IMR-90 (cell line): ENCODE data around the gene TSBP1. TPM values are rescaled to one million over a fixed set of nuclear protein-coding genes. Genes with fewer than 3 reads are reported as not detected.

Source experiments
- ATAC-seq: fragments of 200-7000 bp; cut with Tn5 transposase; 2 replicates; pipeline ENCODE4 v1.9.1; 2020; ENCODE audit warnings: low read depth, mild to moderate bottlenecking, moderate library complexity
- BruUV-seq: library from RNA; stranded (reverse); fragments of 400-500 nt; replicated peaks from 2 replicates; lab custom pipeline; 2021; lab: Mats Ljungman, UMichigan
- CTCF ChIA-PET: fragments of 300-600 bp; formaldehyde crosslinking; extraction: SDS; loops from one replicate; lab custom pipeline; 2021; ENCODE audit warnings: antibody characterized with exemption; lab: Yijun Ruan, JAX
- POLR2A ChIA-PET: fragments of 300-600 bp; sonication (Branson Sonifier 250); formaldehyde crosslinking; loops from one replicate; lab custom pipeline; 2022; ENCODE audit warnings: antibody characterized with exemption; ENCODE audit not compliant: unreplicated experiment; lab: Charles Lee
- DNase-seq: peaks from one replicate; pipeline ENCODE4 v3.0.0; 2013
- H2AFZ ChIP-seq: replicated peaks from 2 replicates; pipeline ENCODE3; 2013; ENCODE audit warnings: low read length, mild to moderate bottlenecking; ENCODE audit not compliant: poor library complexity
- H2AK5ac ChIP-seq: 2 replicates; pipeline ENCODE4 v1.6.1; 2013; ENCODE audit warnings: low read depth, low read length, inconsistent platforms
- H2AK9ac ChIP-seq: replicated peaks from 2 replicates; pipeline ENCODE3; 2013; ENCODE audit warnings: mild to moderate bottlenecking, low read depth, low read length, moderate library complexity; ENCODE audit not compliant: poor library complexity
- H2BK120ac ChIP-seq: 2 replicates; pipeline ENCODE4 v1.6.1; 2013; ENCODE audit warnings: low read depth, low read length, inconsistent platforms
- H2BK15ac ChIP-seq: 3 replicates; pipeline ENCODE4 v1.6.1; 2013; ENCODE audit warnings: low read depth, low read length, inconsistent platforms
- H2BK20ac ChIP-seq: 2 replicates; pipeline ENCODE4 v1.6.1; 2013; ENCODE audit warnings: low read depth, mild to moderate bottlenecking, inconsistent platforms, low read length, moderate library complexity
- H2BK5ac ChIP-seq: 2 replicates; pipeline ENCODE4 v1.6.1; 2013; ENCODE audit warnings: mild to moderate bottlenecking, low read depth, low read length, inconsistent platforms; ENCODE audit not compliant: poor library complexity, severe bottlenecking
- H3K14ac ChIP-seq: replicated peaks from 2 replicates; pipeline ENCODE4 v1.6.1; 2013; ENCODE audit warnings: low read depth, low read length, inconsistent platforms
- H3K18ac ChIP-seq: 2 replicates; pipeline ENCODE4 v1.6.1; 2013; ENCODE audit warnings: low read depth, low read length, control low read depth
- H3K23ac ChIP-seq: 2 replicates; pipeline ENCODE4 v1.6.1; 2013; ENCODE audit warnings: low read depth, low read length, inconsistent platforms
- H3K27ac ChIP-seq: 2 replicates; pipeline ENCODE4 v1.5.1; 2013; ENCODE audit warnings: mild to moderate bottlenecking, control low read depth, low read length; ENCODE audit not compliant: insufficient read depth
- H3K27me3 ChIP-seq: 2 replicates; pipeline ENCODE4 v1.6.1; 2013; ENCODE audit warnings: low read length; ENCODE audit not compliant: control insufficient read depth, insufficient read depth
- H3K36me3 ChIP-seq: 2 replicates; pipeline ENCODE4 v1.6.1; 2013; ENCODE audit warnings: low read length, mixed read lengths; ENCODE audit not compliant: control insufficient read depth, insufficient read depth
- H3K4ac ChIP-seq: 2 replicates; pipeline ENCODE4 v1.6.1; 2013; ENCODE audit warnings: low read depth, low read length, inconsistent platforms
- H3K4me1 ChIP-seq: 2 replicates; pipeline ENCODE4 v1.6.1; 2013; ENCODE audit warnings: low read length, mixed read lengths; ENCODE audit not compliant: control insufficient read depth, insufficient read depth
- H3K4me2 ChIP-seq: 2 replicates; pipeline ENCODE4 v1.6.1; 2013; ENCODE audit warnings: low read depth, mild to moderate bottlenecking, control low read depth, low read length, moderate library complexity
- H3K4me3 ChIP-seq: 2 replicates; pipeline ENCODE4 v1.5.1; 2013; ENCODE audit warnings: low read depth, mild to moderate bottlenecking, control low read depth, low read length, moderate library complexity; ENCODE audit not compliant: insufficient read depth
- H3K56ac ChIP-seq: 2 replicates; pipeline ENCODE4 v1.6.1; 2013; ENCODE audit warnings: low read length, inconsistent platforms; ENCODE audit not compliant: insufficient read depth; ENCODE audit errors: extremely low read depth
- H3K79me1 ChIP-seq, 2 experiments: 2 replicates each; pipeline ENCODE4 v1.6.1; 2013; ENCODE audit warnings: low read length in 2 of 2, inconsistent platforms in 1 of 2, low read depth in 1 of 2
- H3K9ac ChIP-seq: 2 replicates; pipeline ENCODE4 v1.6.1; 2013; ENCODE audit warnings: low read depth, low read length, control low read depth
- H3K9me1 ChIP-seq: 2 replicates; pipeline ENCODE4 v1.6.1; 2013; ENCODE audit warnings: low read length, inconsistent platforms; ENCODE audit not compliant: insufficient read depth
- H3K9me3 ChIP-seq: 2 replicates; pipeline ENCODE4 v1.6.1; 2013; ENCODE audit warnings: low read length; ENCODE audit not compliant: control insufficient read depth, insufficient read depth
- H4K20me1 ChIP-seq: 2 replicates; pipeline ENCODE4 v1.6.1; 2013; ENCODE audit warnings: low read length, inconsistent platforms; ENCODE audit not compliant: insufficient read depth
- H4K5ac ChIP-seq: 2 replicates; pipeline ENCODE4 v1.6.1; 2013; ENCODE audit warnings: mild to moderate bottlenecking, low read depth, low read length, control low read depth
- H4K8ac ChIP-seq, 2 experiments: 2 replicates each; pipeline ENCODE4 v1.6.1; 2013; ENCODE audit warnings: low read depth in 2 of 2, low read length in 2 of 2, control low read depth in 1 of 2, inconsistent platforms in 1 of 2
- H4K91ac ChIP-seq: 2 replicates; pipeline ENCODE4 v1.6.1; 2013; ENCODE audit warnings: low read depth, low read length, inconsistent platforms; ENCODE audit not compliant: insufficient read depth
- BHLHE40 ChIP-seq: fragments of 150-350 bp; IDR thresholded peaks from 2 replicates; pipeline ENCODE4 v1.6.1; 2016; ENCODE audit warnings: mild to moderate bottlenecking, low read depth, low read length
- CEBPB ChIP-seq: IDR thresholded peaks from 2 replicates; pipeline ENCODE4 v1.6.1; 2012; ENCODE audit warnings: low read depth, low read length, improper control_type of control experiment
- CHD1 ChIP-seq: IDR thresholded peaks from 2 replicates; pipeline ENCODE4 v1.6.1; 2012; ENCODE audit warnings: low read depth, low read length, improper control_type of control experiment
- CTCF ChIP-seq: conservative IDR thresholded peaks from 2 replicates; pipeline ENCODE4 v1.5.1; 2012; ENCODE audit warnings: mild to moderate bottlenecking, low read depth, low read length, improper control_type of control experiment
- FOS ChIP-seq: fragments of 150-350 bp; IDR thresholded peaks from 2 replicates; pipeline ENCODE4 v1.6.1; 2016; ENCODE audit warnings: low read depth, low read length
- MAFK ChIP-seq: IDR thresholded peaks from 2 replicates; pipeline ENCODE4 v1.6.1; 2012; ENCODE audit warnings: low read depth, low read length, improper control_type of control experiment
- MAZ ChIP-seq: IDR thresholded peaks from 2 replicates; pipeline ENCODE4 v1.6.1; 2012; ENCODE audit warnings: low read depth, mild to moderate bottlenecking, low read length, improper control_type of control experiment, moderate library complexity, borderline replicate concordance
- MXI1 ChIP-seq: IDR thresholded peaks from 2 replicates; pipeline ENCODE4 v1.6.1; 2012; ENCODE audit warnings: low read depth, mild to moderate bottlenecking, low read length, moderate library complexity, borderline replicate concordance
- NFE2L2 ChIP-seq: fragments of 150-350 bp; IDR thresholded peaks from 2 replicates; pipeline ENCODE4 v1.6.1; 2016; ENCODE audit warnings: low read depth, mild to moderate bottlenecking, low read length
- POLR2A ChIP-seq: IDR thresholded peaks from 2 replicates; pipeline ENCODE4 v1.6.1; 2012; ENCODE audit warnings: mild to moderate bottlenecking, low read depth, low read length
- RAD21 ChIP-seq: IDR thresholded peaks from 2 replicates; pipeline ENCODE4 v1.6.1; 2012; ENCODE audit warnings: low read length, improper control_type of control experiment
- RCOR1 ChIP-seq: IDR thresholded peaks from 2 replicates; pipeline ENCODE4 v1.6.1; 2012; ENCODE audit warnings: mild to moderate bottlenecking, low read length, improper control_type of control experiment; ENCODE audit not compliant: insufficient replicate concordance
- RFX5 ChIP-seq: IDR thresholded peaks from 2 replicates; pipeline ENCODE4 v1.8.0; 2012; ENCODE audit warnings: low read depth, mild to moderate bottlenecking, low read length, moderate library complexity
- SMC3 ChIP-seq: fragments of 150-350 bp; IDR thresholded peaks from 2 replicates; pipeline ENCODE4 v1.6.1; 2016; ENCODE audit warnings: low read depth, mild to moderate bottlenecking, antibody characterized with exemption, low read length, moderate library complexity
- WGBS, 2 experiments: methylation state at CpG; one replicate each; pipeline versions ENCODE4 v1.1.5 to v1.1.7; 2013; ENCODE audit warnings: missing lambda C conversion rate in 2 of 2; ENCODE audit not compliant: insufficient read length in 1 of 2; ENCODE audit errors: extremely low coverage in 2 of 2; 5-methylcytosine and 5-hydroxymethylcytosine counted together
- dilution Hi-C: fragments of 300-500 bp; cut with HindIII; formaldehyde crosslinking; loops from one replicate; pipeline ENCODE4 v1.14.3; 2018; ENCODE audit warnings: low sequenced_read_pairs; ENCODE audit not compliant: unreplicated experiment
- in situ Hi-C: fragments of 300-500 bp; cut with MboI; formaldehyde crosslinking; loops from 3 replicates; pipeline ENCODE4 v1.14.3; 2019; ENCODE audit warnings: low sequenced_read_pairs, inconsistent platforms, mixed read lengths
- intact Hi-C: fragments of 100-400 bp; cut with micrococcal nuclease; formaldehyde crosslinking; loops from 2 replicates; pipeline ENCODE4 v1.10.0; 2022
- polyA plus RNA-seq, 3 experiments: library from polyadenylated mRNA; depleted of rRNA; stranded (reverse); fragments of >200 nt; gene quantifications; 2 replicates each; pipeline ENCODE4 v1.2.3, GENCODE V29; 2012; ENCODE audit warnings: low replicate concordance in 1 of 3
- total RNA-seq: library from RNA; depleted of rRNA; stranded (reverse); fragments of >200 nt; gene quantifications from 2 replicates; pipeline ENCODE4 v1.2.3, GENCODE V29; 2012
- TF ChIP-seq, protein P1 (sequence below): fragments of 150-350 bp; IDR thresholded peaks from 2 replicates; pipeline ENCODE4 v1.6.1; 2016; ENCODE audit warnings: low read depth, mild to moderate bottlenecking, low read length, moderate library complexity, borderline replicate concordance
- TF ChIP-seq, protein P2 (sequence below): fragments of 150-350 bp; IDR thresholded peaks from 2 replicates; pipeline ENCODE4 v1.6.1; 2017; ENCODE audit warnings: mild to moderate bottlenecking, antibody characterized with exemption, low read length, low read depth

The TSBP1 gene
- total and polyA plus RNA-seq, 2 of the 4 experiments (the other 2 are of a cell fraction), result not detected

DNA sequence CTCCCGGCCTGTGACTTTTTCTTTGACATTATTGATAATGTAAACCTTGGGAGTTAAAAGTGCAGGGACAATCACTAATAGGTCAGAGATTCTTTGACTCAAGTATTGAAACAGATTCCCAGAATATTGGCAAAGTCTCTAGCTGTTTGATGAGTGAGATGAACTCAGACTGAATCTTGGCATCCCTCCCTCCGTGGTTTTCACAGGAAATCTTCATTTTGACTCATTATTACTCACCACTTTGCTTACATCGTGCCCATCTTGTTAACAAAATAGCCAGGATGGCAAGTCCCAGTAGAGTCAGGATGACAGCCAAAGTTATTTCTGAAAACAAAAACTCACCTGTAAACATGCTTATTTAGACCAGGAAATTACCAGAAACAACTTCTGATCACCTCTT lies 2.0 kb downstream of the TSBP1 start:
- Histone ChIP-seq H3K9me3 (no peaks in the 10 kb centered on the region), H4K8ac (no peak overlapping the region), H3K9ac (no peak overlapping the region), H3K27ac (no peak overlapping the region), H2BK120ac (no peak overlapping the region), H3K4me3 (no peak overlapping the region), H3K9me1 (no peaks in the 10 kb centered on the region), H3K4ac (no peak overlapping the region), H4K91ac (no peak overlapping the region), H2BK20ac (no peak overlapping the region), H3K4me2 (no peak overlapping the region), H3K23ac (no peak overlapping the region), H4K5ac (no peak overlapping the region), H3K14ac (no peak overlapping the region), H2AFZ (no peak overlapping the region), H3K36me3 (no peaks in the 10 kb centered on the region), H3K79me1 (no peaks in the 10 kb centered on the region), H4K20me1 (no peaks in the 10 kb centered on the region), H2BK5ac (no peak overlapping the region), H3K56ac (no peak overlapping the region), H3K27me3 (no peaks in the 10 kb centered on the region; the same call in 1 of the 2 replicates), H2AK9ac (no peak overlapping the region), H2AK5ac (no peak overlapping the region), H2BK15ac (no peak overlapping the region), H3K18ac (no peak overlapping the region), H3K4me1 (peaks cover 2% of the 10 kb centered on the region; the same call in 1 of the 2 replicates)
- in situ Hi-C loops, result no loop called here
- POLR2A ChIA-PET, result no interaction called here
- ATAC-seq (no peak), DNase-seq (peak; percentile 86)
- WGBS, 2 experiments, result 0% methylated on average over 1 of the region's 3 CpGs; no CpG with 5 or more reads in 1 of the 2 experiments
- CTCF ChIA-PET, result interaction anchor here (1.0 to 1.1 kb wide), 2 partner anchors 44 to 158 kb away, joined by 3 to 4 read pairs; no protein-coding TSS in a partner anchor
- dilution Hi-C loops, result no loop called here
- intact Hi-C loops, result no loop called here
- TF ChIP-seq RCOR1 (no peak), NFE2L2 (peak; percentile 20; the same call in 1 of the 2 replicates), MAFK (no peak), MAZ (no peak), CTCF (no peak), CEBPB (0 out of 2 replicates have a peak, but pooled peaks have one; percentile 7), SMC3 (no peak), CHD1 (no peak), RAD21 (no peak), POLR2A (no peak), MXI1 (no peak), RFX5 (no peak), BHLHE40 (no peak), FOS (0 out of 2 replicates have a peak, but pooled peaks have one; percentile 25)
- TF ChIP-seq, protein P1, sequence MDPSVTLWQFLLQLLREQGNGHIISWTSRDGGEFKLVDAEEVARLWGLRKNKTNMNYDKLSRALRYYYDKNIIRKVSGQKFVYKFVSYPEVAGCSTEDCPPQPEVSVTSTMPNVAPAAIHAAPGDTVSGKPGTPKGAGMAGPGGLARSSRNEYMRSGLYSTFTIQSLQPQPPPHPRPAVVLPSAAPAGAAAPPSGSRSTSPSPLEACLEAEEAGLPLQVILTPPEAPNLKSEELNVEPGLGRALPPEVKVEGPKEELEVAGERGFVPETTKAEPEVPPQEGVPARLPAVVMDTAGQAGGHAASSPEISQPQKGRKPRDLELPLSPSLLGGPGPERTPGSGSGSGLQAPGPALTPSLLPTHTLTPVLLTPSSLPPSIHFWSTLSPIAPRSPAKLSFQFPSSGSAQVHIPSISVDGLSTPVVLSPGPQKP, result no peak
- TF ChIP-seq, protein P2, sequence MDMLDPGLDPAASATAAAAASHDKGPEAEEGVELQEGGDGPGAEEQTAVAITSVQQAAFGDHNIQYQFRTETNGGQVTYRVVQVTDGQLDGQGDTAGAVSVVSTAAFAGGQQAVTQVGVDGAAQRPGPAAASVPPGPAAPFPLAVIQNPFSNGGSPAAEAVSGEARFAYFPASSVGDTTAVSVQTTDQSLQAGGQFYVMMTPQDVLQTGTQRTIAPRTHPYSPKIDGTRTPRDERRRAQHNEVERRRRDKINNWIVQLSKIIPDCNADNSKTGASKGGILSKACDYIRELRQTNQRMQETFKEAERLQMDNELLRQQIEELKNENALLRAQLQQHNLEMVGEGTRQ, result no peak
- no TSS peak for BruUV-seq
